GM21529 (cell line): ENCODE results near the gene RAN.
"Not testable (repeated sequence)": the region's sequence is repeated elsewhere in the genome, so short reads cannot be mapped to it uniquely, and the experiment has no call there.

Experiments used
- ATAC-seq: cut with Tn5 transposase; IDR thresholded peaks from one replicate; pipeline ENCODE4 v1.9.1; 2021; ENCODE audit not compliant: unreplicated experiment

RAN gene

GRCh38 chr12:130849561-130850417, 22.1 kb upstream of the RAN start:
- ATAC-seq, result no peak

DNA sequence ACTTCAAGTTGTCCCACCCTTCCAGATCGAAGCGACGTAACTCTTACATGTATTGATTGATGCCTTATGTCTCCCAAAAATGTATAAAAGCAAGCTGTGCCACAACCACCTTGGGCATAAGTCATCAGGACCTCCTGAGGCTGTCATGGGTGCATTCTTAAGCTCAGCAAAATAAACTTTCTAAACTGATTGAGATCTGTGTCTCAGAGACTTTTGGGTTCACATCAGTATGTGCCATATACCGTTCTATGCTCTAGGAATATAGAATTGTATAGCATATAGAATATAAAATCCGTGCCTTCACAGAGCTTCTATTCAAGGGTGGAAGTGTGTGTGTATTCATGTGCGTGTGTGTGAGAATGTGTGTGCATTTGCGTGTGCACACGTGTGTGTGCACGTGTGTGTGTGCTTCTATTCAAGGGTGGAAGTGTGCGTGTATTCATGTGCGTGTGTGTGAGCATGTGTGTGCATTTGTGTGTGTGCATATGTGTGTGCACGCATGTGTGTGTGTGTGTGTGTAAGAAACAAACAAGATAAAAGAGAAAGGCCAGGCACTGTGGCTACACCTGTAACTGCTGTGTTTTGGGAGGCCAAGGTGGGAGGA, 21.3 kb upstream of the RAN start:
- ATAC-seq, result no peak

GRCh38 chr12:130856088-130856487, 15.8 kb upstream of the RAN start:
- ATAC-seq, result no peak

DNA sequence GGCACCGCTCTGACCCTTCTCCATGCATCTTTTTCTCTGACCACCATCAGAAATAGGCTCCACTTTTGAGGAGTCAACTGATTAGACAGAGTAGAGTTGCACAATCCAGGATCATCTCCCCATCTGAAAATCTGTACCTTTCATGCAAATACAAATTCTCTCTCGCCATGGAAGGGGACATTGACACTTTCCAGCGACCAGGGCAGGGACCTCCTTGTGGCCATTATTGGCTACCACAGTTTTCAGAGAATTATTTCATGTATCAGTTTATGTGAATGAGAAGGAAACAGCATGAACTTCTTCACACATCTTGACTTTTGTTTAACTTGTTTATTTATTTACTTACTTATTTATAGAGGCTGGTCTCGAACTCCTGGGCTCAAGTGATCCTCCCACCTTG, 13.8 kb upstream of the RAN start:
- no peak for ATAC-seq

GRCh38 chr12:130859161-130859560, 12.7 kb upstream of the RAN start:
- ATAC-seq, result no peak

DNA sequence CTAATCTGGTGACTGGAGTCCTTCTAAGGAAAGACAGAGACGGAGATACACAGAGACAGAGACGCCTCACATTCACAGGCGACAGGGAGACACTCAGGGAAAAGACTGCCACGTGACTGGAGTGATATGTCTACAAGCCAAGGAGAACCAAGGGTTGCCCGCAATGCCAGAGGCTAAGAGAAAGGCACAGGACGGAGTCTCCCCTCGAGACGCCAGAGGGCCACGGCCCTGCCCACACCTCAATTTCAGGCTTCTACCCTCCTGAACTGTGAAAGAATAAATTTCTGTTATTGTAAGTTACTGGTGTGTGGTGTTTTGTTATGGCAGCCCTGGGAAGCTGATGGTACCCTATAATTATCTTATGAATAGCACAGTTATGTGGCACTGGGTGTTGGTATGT, 11.6 kb upstream of the RAN start:
- no peak for ATAC-seq

- ATAC-seq, result no peak
Measured at GRCh38 chr12:130862161-130862560, 9.7 kb upstream of the RAN start.

DNA sequence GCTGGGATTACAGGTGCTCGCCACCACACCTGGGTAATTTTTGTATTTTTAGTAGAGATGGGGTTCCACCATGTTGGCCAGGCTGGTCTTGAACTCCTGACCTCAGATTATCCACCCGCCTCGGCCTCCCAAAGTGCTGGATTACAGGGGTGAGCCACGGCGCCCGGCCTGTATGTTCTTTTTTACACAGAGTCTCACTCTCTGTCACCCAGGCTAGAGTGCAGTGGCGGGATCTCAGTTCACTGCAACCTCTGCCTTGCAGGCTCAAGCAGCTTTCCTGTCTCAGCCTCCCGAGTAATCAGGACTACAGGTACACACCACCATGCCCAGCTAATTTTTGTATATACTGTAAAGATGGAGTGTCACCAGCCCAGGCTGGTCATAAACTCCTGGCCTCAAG, 9.1 kb upstream of the RAN start:
- ATAC-seq, result not testable (repeated sequence)

- ATAC-seq, result no peak
Measured at GRCh38 chr12:130863298-130863697, 8.6 kb upstream of the RAN start.

DNA sequence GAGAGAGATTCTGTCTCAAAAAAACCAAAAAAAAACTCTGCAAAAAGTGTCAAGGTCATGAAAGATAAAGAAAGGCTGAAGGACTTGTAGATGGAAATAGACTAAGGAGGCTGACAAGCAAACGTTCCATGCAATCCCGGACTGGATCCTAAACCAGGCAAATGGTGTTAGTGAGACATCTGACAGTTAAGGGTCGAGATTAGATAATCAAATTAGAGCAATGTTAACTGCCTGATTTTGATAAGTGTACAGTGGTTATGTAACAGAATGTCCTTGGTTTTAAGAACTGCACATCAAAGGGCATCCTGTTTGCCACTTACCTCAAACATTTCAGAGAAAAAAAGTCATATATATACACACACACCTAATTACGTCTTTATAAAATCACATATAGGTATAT, 3.5 kb upstream of the RAN start:
- ATAC-seq, result no peak

DNA sequence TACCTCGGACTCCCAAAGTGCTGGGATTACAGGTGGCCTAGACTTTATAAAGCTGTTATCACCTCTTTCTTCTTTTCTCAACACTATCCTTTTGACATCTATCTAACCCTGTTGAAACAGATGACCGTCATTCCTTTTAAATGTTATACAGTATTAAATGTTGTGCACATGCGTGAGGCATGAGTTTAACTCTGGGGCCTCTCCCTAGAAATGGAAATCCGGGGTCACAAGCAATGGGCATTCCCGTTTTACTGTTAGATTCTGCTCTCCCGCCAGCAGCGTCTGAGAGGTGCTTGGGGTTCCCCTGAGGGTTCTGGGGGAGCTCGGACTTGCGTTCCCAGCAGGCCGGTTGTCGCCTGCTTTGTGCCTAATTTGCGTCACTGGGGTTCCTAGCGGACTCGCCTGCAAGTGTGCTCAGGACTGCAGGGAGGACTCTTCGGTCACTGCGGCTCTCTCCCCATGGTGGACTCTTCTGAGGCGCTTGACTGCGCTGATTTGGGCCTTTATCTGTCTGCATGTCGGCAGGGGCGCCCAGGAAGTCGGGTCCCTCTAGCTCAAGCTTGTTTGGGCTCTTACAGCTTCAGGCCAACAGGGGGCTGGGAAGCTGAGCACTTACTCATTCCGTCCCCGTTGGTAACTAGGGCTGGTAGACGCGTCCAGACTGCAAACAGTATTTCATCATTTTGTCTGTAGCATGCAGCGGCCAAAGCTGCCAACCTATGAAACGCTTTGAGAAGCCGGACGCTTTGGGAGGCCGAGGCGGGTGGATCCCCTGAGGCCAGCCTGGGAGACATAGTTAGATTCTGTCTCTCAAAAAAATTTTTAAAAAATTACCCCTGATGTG, 1.2 kb upstream of the RAN start:
- ATAC-seq, result peak; percentile 70

DNA sequence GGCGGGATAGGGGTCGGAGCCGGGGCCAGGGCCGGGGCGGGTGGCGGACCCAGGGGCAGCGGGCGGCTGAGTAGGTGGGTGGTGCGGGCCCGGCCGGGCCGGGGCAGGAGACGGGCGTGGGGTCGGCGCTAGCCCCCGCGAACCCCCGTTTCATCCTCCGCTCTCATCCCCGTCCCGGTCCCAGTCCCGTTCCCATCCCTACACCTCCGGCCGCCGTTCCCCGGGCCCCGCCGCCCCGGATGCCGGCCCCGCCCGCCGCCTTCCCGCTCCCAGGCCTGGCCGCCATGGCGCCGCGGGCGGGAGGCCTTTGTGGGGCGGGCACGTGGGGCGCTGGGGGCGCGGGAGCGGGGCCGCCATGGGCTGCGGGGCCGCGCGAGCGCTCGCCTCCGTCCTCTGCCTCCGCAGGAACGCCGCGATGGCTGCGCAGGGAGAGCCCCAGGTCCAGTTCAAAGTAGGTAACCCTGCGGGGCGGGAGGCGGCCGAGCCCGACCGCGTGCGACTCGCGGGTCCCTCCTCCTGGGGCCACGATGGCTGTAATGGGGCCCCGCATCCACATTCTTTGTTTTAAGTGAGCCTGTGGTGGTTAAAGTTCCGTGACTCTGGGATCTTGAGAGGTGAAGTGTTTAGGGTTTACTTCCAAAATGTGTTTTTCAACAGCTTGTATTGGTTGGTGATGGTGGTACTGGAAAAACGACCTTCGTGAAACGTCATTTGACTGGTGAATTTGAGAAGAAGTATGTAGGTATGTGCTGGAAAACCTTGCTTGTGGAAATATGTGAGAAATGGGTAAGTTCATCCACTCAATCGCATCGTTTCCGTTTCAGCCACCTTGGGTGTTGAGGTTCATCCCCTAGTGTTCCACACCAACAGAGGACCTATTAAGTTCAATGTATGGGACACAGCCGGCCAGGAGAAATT, 572 bp downstream of the RAN start:
- ATAC-seq, result peak; percentile 22

GRCh38 chr12:130873106-130873795, 1.4 kb downstream of the RAN start:
- no peak for ATAC-seq

DNA sequence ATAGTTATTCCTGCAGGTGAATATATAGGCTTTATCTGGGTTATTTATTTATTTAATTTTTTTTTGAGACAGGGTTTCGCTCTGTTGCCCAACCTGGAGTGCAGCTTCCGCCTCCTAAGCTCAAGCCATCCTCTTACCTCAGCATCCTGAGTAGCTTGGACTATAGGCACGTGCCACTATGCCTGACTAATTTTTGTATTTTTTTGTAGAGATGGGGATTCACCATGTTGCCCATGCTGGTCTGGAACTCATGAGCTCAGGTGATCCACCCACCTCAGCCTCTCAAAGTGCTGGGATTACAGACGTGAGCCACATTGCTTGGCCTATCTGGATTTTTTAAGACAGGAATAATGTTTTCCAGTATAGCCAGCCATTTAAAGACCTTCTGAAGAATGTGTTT, 2.0 kb downstream of the RAN start:
- no peak for ATAC-seq

- no peak for ATAC-seq
Measured at GRCh38 chr12:130874696-130875095, 2.8 kb downstream of the RAN start.

GRCh38 chr12:130875193-130875592, 3.3 kb downstream of the RAN start:
- no peak for ATAC-seq

DNA sequence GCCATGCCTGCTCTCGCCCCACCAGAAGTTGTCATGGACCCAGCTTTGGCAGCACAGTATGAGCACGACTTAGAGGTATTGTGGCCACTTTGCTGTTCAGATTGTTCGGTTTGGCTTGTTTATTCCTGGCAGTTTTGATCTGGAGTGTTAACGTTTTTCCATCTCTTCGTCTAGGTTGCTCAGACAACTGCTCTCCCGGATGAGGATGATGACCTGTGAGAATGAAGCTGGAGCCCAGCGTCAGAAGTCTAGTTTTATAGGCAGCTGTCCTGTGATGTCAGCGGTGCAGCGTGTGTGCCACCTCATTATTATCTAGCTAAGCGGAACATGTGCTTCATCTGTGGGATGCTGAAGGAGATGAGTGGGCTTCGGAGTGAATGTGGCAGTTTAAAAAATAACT, 3.8 kb downstream of the RAN start:
- ATAC-seq, result not testable (repeated sequence)

DNA sequence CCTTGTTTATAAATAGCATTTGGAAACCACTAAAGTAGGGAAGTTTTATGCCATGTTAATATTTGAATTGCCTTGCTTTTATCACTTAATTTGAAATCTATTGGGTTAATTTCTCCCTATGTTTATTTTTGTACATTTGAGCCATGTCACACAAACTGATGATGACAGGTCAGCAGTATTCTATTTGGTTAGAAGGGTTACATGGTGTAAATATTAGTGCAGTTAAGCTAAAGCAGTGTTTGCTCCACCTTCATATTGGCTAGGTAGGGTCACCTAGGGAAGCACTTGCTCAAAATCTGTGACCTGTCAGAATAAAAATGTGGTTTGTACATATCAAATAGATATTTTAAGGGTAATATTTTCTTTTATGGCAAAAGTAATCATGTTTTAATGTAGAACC, 4.4 kb downstream of the RAN start:
- no peak for ATAC-seq

DNA sequence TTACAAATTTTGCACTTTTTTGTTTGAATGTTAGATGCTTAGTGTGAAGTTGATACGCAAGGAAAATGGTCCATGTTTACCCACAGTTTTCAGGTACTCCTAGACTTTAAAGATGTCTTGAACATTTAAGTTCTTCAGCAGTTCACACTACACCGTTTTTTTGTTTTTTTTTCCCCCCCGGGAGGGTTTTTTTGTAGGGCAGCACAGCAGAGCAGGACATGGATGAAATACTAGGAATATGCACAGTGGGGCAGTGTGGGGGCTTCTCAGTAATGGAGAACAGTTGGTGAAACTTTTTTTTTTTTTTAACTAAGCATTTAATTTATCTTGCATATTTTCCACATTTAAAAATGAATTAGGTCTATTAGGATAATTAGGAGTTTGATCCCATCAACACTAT, 4.9 kb downstream of the RAN start:
- no peak for ATAC-seq

DNA sequence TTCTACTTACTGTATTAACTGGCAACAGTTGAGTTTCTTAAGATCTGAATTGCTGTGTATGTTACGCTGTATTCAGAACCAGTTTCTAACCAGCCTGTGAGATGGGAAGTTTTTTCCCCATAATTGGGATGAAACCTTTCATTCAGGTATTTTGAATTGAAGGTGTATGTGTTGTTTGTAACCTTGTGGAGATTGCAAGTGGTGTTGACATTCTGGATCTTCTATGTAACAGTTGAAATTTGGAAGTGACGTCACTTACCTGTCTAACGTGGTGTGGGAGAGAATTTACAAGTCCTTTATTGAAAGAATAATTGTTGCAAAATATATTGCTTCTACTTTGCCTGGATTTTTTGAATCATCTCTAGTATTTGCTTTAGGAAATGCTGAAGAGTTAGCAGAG, 5.5 kb downstream of the RAN start:
- no peak for ATAC-seq
